C4-2B (cell line): ENCODE results near the gene IGFBP4.

Source experiments
- ZFX ChIP-seq: fragments of 450-650 bp; IDR thresholded peaks from 2 replicates; pipeline ENCODE4 v1.6.1; 2017
- TF ChIP-seq, protein P1 (sequence below): fragments of 450-650 bp; conservative IDR thresholded peaks from 2 replicates; pipeline ENCODE4 v1.5.1; 2017; ENCODE audit warnings: mild to moderate bottlenecking

DNA sequence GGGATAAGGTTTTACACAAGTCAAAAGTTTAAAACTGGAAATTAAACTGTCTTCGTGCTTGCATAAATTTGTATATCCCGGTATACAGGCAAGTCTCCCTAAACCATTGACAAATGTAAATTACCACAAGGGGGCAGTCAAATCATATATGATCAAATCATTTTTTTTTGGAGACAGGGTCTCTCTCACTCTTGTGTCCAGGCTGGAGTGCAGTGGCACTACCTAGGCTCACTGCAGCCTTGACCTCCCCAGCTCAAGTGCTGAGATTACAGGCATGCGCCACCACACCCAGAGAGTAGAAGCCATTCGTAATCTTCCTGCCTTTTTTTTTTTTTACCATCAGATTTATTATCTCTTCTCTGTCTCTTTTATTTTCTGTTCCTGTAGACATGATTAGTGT lies 44.1 kb upstream of the IGFBP4 start:
- TF ChIP-seq, protein P1, sequence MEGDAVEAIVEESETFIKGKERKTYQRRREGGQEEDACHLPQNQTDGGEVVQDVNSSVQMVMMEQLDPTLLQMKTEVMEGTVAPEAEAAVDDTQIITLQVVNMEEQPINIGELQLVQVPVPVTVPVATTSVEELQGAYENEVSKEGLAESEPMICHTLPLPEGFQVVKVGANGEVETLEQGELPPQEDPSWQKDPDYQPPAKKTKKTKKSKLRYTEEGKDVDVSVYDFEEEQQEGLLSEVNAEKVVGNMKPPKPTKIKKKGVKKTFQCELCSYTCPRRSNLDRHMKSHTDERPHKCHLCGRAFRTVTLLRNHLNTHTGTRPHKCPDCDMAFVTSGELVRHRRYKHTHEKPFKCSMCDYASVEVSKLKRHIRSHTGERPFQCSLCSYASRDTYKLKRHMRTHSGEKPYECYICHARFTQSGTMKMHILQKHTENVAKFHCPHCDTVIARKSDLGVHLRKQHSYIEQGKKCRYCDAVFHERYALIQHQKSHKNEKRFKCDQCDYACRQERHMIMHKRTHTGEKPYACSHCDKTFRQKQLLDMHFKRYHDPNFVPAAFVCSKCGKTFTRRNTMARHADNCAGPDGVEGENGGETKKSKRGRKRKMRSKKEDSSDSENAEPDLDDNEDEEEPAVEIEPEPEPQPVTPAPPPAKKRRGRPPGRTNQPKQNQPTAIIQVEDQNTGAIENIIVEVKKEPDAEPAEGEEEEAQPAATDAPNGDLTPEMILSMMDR = peak; percentile 80
- no peak for TF ChIP-seq ZFX
